ENCODE measurements around the gene TCP11L2. TPM values are rescaled to one million over a fixed set of nuclear protein-coding genes. Genes with fewer than 3 reads are reported as not detected.
"Not testable (repeated sequence)": the region's sequence is repeated elsewhere in the genome, so short reads cannot be mapped to it uniquely, and the experiment has no call there.

The TCP11L2 gene
- total and polyA plus RNA-seq, 4 experiments from 2014 or later, result 21.7 to 186 (median 110) TPM

GRCh38 chr12:106308611-106309010, 6.1 kb downstream of the TCP11L2 start:
- Histone ChIP-seq H3K9me3 (ENCODE audit: control insufficient read depth in 1 of 2, low read length in 2 of 2) (no peaks in the 10 kb centered on the region), H3K27me3 (ENCODE audit: insufficient read depth, low read length) (no peaks in the 10 kb centered on the region), H3K4me1 (ENCODE audit: insufficient read depth, low read length) (peaks cover 63% of the 10 kb centered on the region), H3K36me3 (ENCODE audit: insufficient read depth, low read length) (peaks cover 15% of the 10 kb centered on the region), H3K27ac (ENCODE audit: low read depth, low read length) (no peak overlapping the region), H3K4me3 (ENCODE audit: low read length in 2 of 2) (no peak overlapping the region)
- Mint-ChIP-seq H3K4me3 (no peak overlapping the region), H3K36me3 (peaks cover 21 to 48% of the 10 kb centered on the region in 2 donors), H3K4me1 (peaks cover 61 to 79% (median 71%) of the 10 kb centered on the region in 4 donors), H3K27ac (peak overlapping the region in 5 of 7 donors; percentile 12 to 84 (median 48)), H3K27me3 (no peaks in the 10 kb centered on the region), H3K9me3 (no peaks in the 10 kb centered on the region)
- ChIA-PET CTCF (ENCODE audit: partially characterized antibody) (interaction anchor here (0.8 to 1.7 kb wide), 7 partner anchors 9 to 85 kb away, joined by 3 to 4 read pairs (median 4); partner anchors contain the start of gene POLR3B), POLR2A (ENCODE audit: partially characterized antibody) (interaction anchor here (1.7 kb wide), 1 partner anchor 62 kb away, joined by 4 read pairs; no protein-coding TSS in a partner anchor)
- DNase-seq, result no peak
- intact Hi-C loops (cut with micrococcal nuclease), result no loop called here

GRCh38 chr12:106309671-106310505, 7.4 kb downstream of the TCP11L2 start:
- H3K4me1 Mint-ChIP-seq, result peaks cover 52 to 69% (median 60%) of the 10 kb centered on the region in 4 donors
- Histone ChIP-seq H3K4me1 (ENCODE audit: insufficient read depth, low read length) (peaks cover 50% of the 10 kb centered on the region), H3K27ac (ENCODE audit: low read depth, low read length) (no peak overlapping the region), H3K36me3 (ENCODE audit: insufficient read depth, low read length) (peaks cover 21% of the 10 kb centered on the region), H3K9me3 (ENCODE audit: control insufficient read depth in 1 of 2, low read length in 2 of 2) (no peaks in the 10 kb centered on the region), H3K4me3 (ENCODE audit: low read length in 2 of 2) (no peak overlapping the region), H3K27me3 (ENCODE audit: insufficient read depth, low read length) (no peaks in the 10 kb centered on the region)
- intact Hi-C loops (cut with micrococcal nuclease), result no loop called here
- H3K27ac Mint-ChIP-seq, result peak overlapping the region in 6 of 7 donors; percentile 32 to 81 (median 54)
- H3K9me3 Mint-ChIP-seq, result no peaks in the 10 kb centered on the region
- H3K4me3 Mint-ChIP-seq, result no peak overlapping the region
- ChIA-PET CTCF (ENCODE audit: partially characterized antibody) (interaction anchor here (1.0 to 1.7 kb wide), 4 partner anchors 9 to 48 kb away, joined by 3 to 4 read pairs (median 4); partner anchors contain the start of gene POLR3B), POLR2A (ENCODE audit: partially characterized antibody) (interaction anchor here (0.8 to 9.4 kb wide), 3 partner anchors 7 to 86 kb away, joined by 3 to 82 read pairs (median 4); partner anchors contain the start of gene TCP11L2)
- H3K27me3 Mint-ChIP-seq, result no peaks in the 10 kb centered on the region
- H3K36me3 Mint-ChIP-seq, result peaks cover 26 to 55% of the 10 kb centered on the region in 2 donors
- DNase-seq, result no peak

GRCh38 chr12:106310687-106311086, 8.2 kb downstream of the TCP11L2 start:
- no peaks in the 10 kb centered on the region for H3K9me3 Mint-ChIP-seq
- H3K4me1 Mint-ChIP-seq, result peaks cover 47 to 68% (median 54%) of the 10 kb centered on the region in 4 donors
- no peak overlapping the region for H3K4me3 ChIP-seq (ENCODE audit: low read length in 2 of 2)
- no peak overlapping the region for H3K4me3 Mint-ChIP-seq
- no peaks in the 10 kb centered on the region for H3K9me3 ChIP-seq (ENCODE audit: control insufficient read depth in 1 of 2, low read length in 2 of 2)
- POLR2A ChIA-PET (ENCODE audit: partially characterized antibody), result interaction anchor here (0.8 to 9.4 kb wide), 3 partner anchors 8 to 87 kb away, joined by 3 to 82 read pairs (median 3); partner anchors contain the start of gene TCP11L2
- no peaks in the 10 kb centered on the region for H3K27me3 ChIP-seq (ENCODE audit: insufficient read depth, low read length)
- CTCF ChIA-PET (ENCODE audit: partially characterized antibody), result interaction anchor here (1.0 to 1.4 kb wide), 3 partner anchors 28 to 87 kb away, joined by 3 to 6 read pairs (median 4); partner anchors contain the start of gene POLR3B
- H3K36me3 ChIP-seq (ENCODE audit: insufficient read depth, low read length), result peaks cover 29% of the 10 kb centered on the region
- intact Hi-C loops (cut with micrococcal nuclease), result no loop called here
- H3K27me3 Mint-ChIP-seq, result no peaks in the 10 kb centered on the region
- H3K27ac Mint-ChIP-seq, result peak overlapping the region in 6 of 7 donors; percentile 18 to 83 (median 66)
- DNase-seq, result no peak
- H3K27ac ChIP-seq (ENCODE audit: low read depth, low read length), result no peak overlapping the region
- H3K4me1 ChIP-seq (ENCODE audit: insufficient read depth, low read length), result peaks cover 42% of the 10 kb centered on the region
- peaks cover 34 to 59% of the 10 kb centered on the region in 2 donors for H3K36me3 Mint-ChIP-seq

- H3K9me3 Mint-ChIP-seq, result no peaks in the 10 kb centered on the region
- Histone ChIP-seq H3K4me3 (ENCODE audit: low read length in 2 of 2) (no peak overlapping the region), H3K36me3 (ENCODE audit: insufficient read depth, low read length) (peaks cover 32% of the 10 kb centered on the region), H3K9me3 (ENCODE audit: control insufficient read depth in 1 of 2, low read length in 2 of 2) (no peaks in the 10 kb centered on the region), H3K27ac (ENCODE audit: low read depth, low read length) (no peak overlapping the region), H3K27me3 (ENCODE audit: insufficient read depth, low read length) (no peaks in the 10 kb centered on the region), H3K4me1 (ENCODE audit: insufficient read depth, low read length) (peaks cover 37% of the 10 kb centered on the region)
- intact Hi-C loops (cut with micrococcal nuclease), result no loop called here
- peak overlapping the region in 4 of 7 donors; percentile 18 to 81 (median 66) for H3K27ac Mint-ChIP-seq
- H3K27me3 Mint-ChIP-seq, result no peaks in the 10 kb centered on the region
- H3K36me3 Mint-ChIP-seq, result peaks cover 37 to 63% of the 10 kb centered on the region in 2 donors
- ChIA-PET CTCF (ENCODE audit: partially characterized antibody) (interaction anchor here (0.8 to 1.4 kb wide), 3 partner anchors 29 to 87 kb away, joined by 3 to 6 read pairs (median 4); partner anchors contain the start of gene POLR3B), POLR2A (ENCODE audit: partially characterized antibody) (interaction anchor here (0.8 to 9.4 kb wide), 4 partner anchors 8 to 87 kb away, joined by 3 to 82 read pairs (median 4); partner anchors contain the start of gene TCP11L2)
- H3K4me3 Mint-ChIP-seq, result no peak overlapping the region
- peaks cover 42 to 63% (median 51%) of the 10 kb centered on the region in 4 donors for H3K4me1 Mint-ChIP-seq
- DNase-seq, result no peak
Observed at GRCh38 chr12:106311139-106311538, 8.6 kb downstream of the TCP11L2 start.

GRCh38 chr12:106313413-106313812, 10.9 kb downstream of the TCP11L2 start:
- H3K27ac ChIP-seq (ENCODE audit: low read depth, low read length); H3K4me3 Mint-ChIP-seq; H3K27me3 ChIP-seq (ENCODE audit: insufficient read depth, low read length); H3K9me3 ChIP-seq (ENCODE audit: control insufficient read depth in 1 of 2, low read length in 2 of 2); H3K9me3 Mint-ChIP-seq; DNase-seq; CTCF ChIA-PET (ENCODE audit: partially characterized antibody); H3K4me3 ChIP-seq (ENCODE audit: low read length in 2 of 2); intact Hi-C loops (cut with micrococcal nuclease); H3K27ac Mint-ChIP-seq; H3K27me3 Mint-ChIP-seq: not testable (repeated sequence)
- peaks cover 19% of the 10 kb centered on the region for H3K4me1 ChIP-seq (ENCODE audit: insufficient read depth, low read length)
- POLR2A ChIA-PET (ENCODE audit: partially characterized antibody), result interaction anchor here (1.7 to 9.4 kb wide), 2 partner anchors 10 to 16 kb away, joined by 4 to 82 read pairs; partner anchors contain the start of gene TCP11L2
- peaks cover 55 to 72% of the 10 kb centered on the region in 2 donors for H3K36me3 Mint-ChIP-seq
- peaks cover 47% of the 10 kb centered on the region for H3K36me3 ChIP-seq (ENCODE audit: insufficient read depth, low read length)
- H3K4me1 Mint-ChIP-seq, result peaks cover 29 to 47% (median 34%) of the 10 kb centered on the region in 4 donors

- POLR2A ChIA-PET (ENCODE audit: partially characterized antibody), result interaction anchor here (0.6 to 9.4 kb wide), 5 partner anchors 10 to 69 kb away, joined by 3 to 82 read pairs (median 3); partner anchors contain the start of genes POLR3B and TCP11L2
- CTCF ChIA-PET (ENCODE audit: partially characterized antibody), result interaction anchor here (1.2 to 2.7 kb wide), 3 partner anchors 21 to 90 kb away, joined by 3 to 8 read pairs (median 4); no protein-coding TSS in a partner anchor
- Mint-ChIP-seq H3K36me3 (peaks cover 58 to 73% of the 10 kb centered on the region in 2 donors), H3K27ac (peak overlapping the region in 5 of 7 donors; percentile 5 to 74 (median 36)), H3K27me3 (no peaks in the 10 kb centered on the region), H3K9me3 (no peaks in the 10 kb centered on the region), H3K4me1 (peaks cover 10 to 30% (median 17%) of the 10 kb centered on the region in 4 donors), H3K4me3 (no peak overlapping the region)
- Histone ChIP-seq H3K27ac (ENCODE audit: low read depth, low read length) (no peak overlapping the region), H3K4me1 (ENCODE audit: insufficient read depth, low read length) (peaks cover 4% of the 10 kb centered on the region), H3K27me3 (ENCODE audit: insufficient read depth, low read length) (no peaks in the 10 kb centered on the region), H3K9me3 (ENCODE audit: control insufficient read depth in 1 of 2, low read length in 2 of 2) (no peaks in the 10 kb centered on the region), H3K4me3 (ENCODE audit: low read length in 2 of 2) (no peak overlapping the region), H3K36me3 (ENCODE audit: insufficient read depth, low read length) (peaks cover 58% of the 10 kb centered on the region)
- no peak for DNase-seq
- intact Hi-C loops (cut with micrococcal nuclease), result no loop called here
Observed at GRCh38 chr12:106315523-106315922, 13.0 kb downstream of the TCP11L2 start.

Measured in CD4-positive, alpha-beta memory T cell (primary cell).